GM19035 (cell line): ENCODE measurements around the gene ATRNL1.

Experiments
- ATAC-seq: cut with Tn5 transposase; IDR thresholded peaks from one replicate; pipeline ENCODE4 v1.9.1; 2021; ENCODE audit not compliant: unreplicated experiment

The ATRNL1 gene

GRCh38 chr10:115093286-115093775, at the start of gene ATRNL1:
TSS of gene ATRNL1 (plus strand) at chr10:115093365. CDS start at chr10:115093751, 386 bp downstream.
- ATAC-seq, result peak; percentile 77

- ATAC-seq, result no peak
Measured at GRCh38 chr10:115043719-115044118, 49.4 kb upstream of the ATRNL1 start.

GRCh38 chr10:115044891-115045290, 48.3 kb upstream of the ATRNL1 start:
- no peak for ATAC-seq

GRCh38 chr10:115045499-115045898, 47.7 kb upstream of the ATRNL1 start:
- no peak for ATAC-seq

- no peak for ATAC-seq
Measured at GRCh38 chr10:115046686-115047236, 46.4 kb upstream of the ATRNL1 start.

- no peak for ATAC-seq
Measured at GRCh38 chr10:115047705-115048104, 45.5 kb upstream of the ATRNL1 start.

GRCh38 chr10:115049318-115049717, 43.8 kb upstream of the ATRNL1 start:
- ATAC-seq, result no peak

GRCh38 chr10:115049960-115050359, 43.2 kb upstream of the ATRNL1 start:
- no peak for ATAC-seq

- ATAC-seq, result no peak
Measured at GRCh38 chr10:115050375-115051010, 42.7 kb upstream of the ATRNL1 start.

GRCh38 chr10:115051216-115051615, 41.9 kb upstream of the ATRNL1 start:
- ATAC-seq, result no peak

GRCh38 chr10:115052226-115052625, 40.9 kb upstream of the ATRNL1 start:
- ATAC-seq, result no peak

GRCh38 chr10:115052728-115053127, 40.4 kb upstream of the ATRNL1 start:
- ATAC-seq, result no peak

- no peak for ATAC-seq
Measured at GRCh38 chr10:115056186-115056585, 37.0 kb upstream of the ATRNL1 start.

GRCh38 chr10:115059301-115059898, 33.8 kb upstream of the ATRNL1 start:
- no peak for ATAC-seq

- ATAC-seq, result no peak
Measured at GRCh38 chr10:115063701-115064658, 29.2 kb upstream of the ATRNL1 start.

- no peak for ATAC-seq
Measured at GRCh38 chr10:115065801-115066200, 27.4 kb upstream of the ATRNL1 start.

- ATAC-seq, result no peak
Measured at GRCh38 chr10:115066528-115066927, 26.6 kb upstream of the ATRNL1 start.

GRCh38 chr10:115073796-115074195, 19.4 kb upstream of the ATRNL1 start:
- ATAC-seq, result no peak

- ATAC-seq, result no peak
Measured at GRCh38 chr10:115082506-115082905, 10.7 kb upstream of the ATRNL1 start.

- ATAC-seq, result no peak
Measured at GRCh38 chr10:115084277-115084850, 8.8 kb upstream of the ATRNL1 start.

GRCh38 chr10:115091161-115091560, 2.0 kb upstream of the ATRNL1 start:
- no peak for ATAC-seq
